Measurements from ENCODE around the gene TP53RK.

TP53RK gene

DNA sequence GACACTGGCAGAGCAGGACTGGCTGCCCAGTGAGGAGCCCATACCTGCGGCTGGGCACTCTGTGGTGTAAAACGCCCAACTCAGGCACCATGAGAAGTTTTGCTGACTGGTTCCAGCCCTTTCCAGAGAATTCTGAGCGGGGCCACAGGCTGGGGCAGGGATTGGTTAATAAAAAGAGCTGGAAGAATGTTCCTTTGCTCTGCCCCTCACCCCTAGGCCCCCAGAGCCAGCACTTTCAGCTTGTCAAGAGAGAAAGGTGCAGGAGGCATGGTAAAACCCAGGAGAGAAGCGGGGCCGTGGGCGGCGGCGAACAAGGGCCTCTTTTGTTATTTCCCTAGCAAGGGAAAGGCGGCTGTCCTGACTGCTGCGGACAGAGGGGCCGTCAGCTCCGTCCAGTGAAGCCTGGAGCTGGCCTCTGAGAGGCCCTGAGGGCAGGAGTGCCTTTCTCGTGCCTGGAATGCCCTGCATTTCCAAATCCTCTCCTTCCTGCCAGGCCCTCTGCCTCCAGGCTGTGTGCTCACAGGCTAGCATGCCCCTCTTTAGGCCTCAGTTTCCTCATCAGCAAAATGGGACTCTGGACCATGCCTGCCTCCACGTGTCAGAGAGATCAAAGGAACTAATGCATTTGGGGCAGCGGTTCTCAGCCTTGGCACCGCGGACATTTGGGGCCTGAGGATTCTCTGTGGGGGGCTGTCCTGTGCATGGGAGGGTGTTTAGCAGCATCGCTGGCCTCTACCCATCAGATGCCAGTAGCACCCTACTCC lies 50.9 kb downstream of the TP53RK start:
- DNase-seq (ENCODE audit: low read depth in 2 of 2), result no peak

DNA sequence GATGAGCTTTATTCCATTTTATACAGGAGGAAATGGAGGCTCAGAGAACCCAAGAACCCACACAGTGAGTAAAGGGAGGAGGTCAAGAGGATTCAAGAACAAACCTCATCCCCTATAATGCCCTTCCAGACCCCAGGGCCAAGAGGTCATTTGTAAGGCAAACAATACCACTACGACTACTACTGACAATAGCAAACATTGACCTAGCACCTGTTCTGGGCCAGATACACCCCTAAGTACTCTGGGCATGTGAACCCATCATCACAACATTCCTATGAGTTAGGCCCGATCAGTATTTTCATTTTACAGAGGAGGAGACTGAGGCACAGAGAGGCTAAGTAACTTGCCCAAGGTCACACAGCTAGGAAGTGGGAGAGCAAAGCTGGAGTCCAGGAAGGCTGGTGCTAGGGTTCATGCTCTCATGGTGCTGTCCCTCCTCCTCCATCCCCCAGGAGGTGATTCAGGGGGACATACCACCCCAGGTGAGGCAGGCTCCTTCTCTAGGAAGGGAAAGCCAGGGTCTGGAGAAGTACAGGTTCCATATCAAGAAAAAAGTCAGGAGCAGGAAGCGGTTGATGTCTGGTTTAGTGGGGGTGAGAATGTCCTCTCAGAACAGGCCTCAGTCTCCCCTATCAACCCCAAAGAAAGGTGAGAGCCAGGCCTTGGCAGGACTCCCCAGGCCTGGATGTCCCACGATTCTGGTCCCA lies 51.7 kb downstream of the TP53RK start:
- DNase-seq (ENCODE audit: low read depth in 2 of 2), result no peak

DNA sequence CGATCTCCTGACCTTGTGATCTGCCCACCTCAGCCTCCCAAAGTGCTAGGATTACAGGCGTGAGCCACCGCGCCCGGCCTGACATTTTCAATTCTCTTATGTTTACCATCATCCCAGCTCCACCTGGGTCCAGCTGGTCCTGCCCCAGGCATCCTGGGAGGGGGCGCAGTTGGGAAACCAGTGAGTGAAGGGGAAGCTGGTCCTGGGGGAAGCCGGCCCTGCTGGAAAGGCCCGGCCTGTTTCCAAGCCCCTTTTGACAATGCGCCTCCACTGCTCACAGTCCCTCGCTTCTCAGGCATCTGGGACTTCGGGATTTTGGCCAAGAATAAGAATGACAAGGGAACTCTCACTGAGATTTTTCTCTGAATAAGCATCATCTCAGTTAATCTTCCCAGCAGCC lies 52.2 kb downstream of the TP53RK start:
- DNase-seq (ENCODE audit: low read depth in 2 of 2), result no peak

DNA sequence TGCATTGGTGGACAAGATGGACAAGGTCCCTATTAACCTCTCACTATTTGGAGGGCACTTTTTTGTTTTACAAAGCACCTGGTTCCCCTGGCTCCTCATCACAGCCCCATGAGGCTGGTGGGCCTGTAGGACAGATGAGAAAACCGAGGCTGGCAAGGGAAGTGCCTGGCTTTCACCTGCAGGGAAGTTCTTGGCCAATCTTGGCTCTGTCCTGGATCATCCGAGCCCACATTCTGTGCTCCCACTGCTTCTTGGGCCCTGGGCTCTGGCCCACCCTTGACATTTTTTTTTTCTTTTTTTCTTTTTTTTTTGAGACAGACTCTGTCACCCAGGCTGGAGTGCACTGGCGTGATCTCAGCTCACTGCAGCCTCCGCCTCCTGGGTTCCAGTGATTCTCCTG lies 52.7 kb downstream of the TP53RK start:
- DNase-seq (ENCODE audit: low read depth in 2 of 2), result no peak

DNA sequence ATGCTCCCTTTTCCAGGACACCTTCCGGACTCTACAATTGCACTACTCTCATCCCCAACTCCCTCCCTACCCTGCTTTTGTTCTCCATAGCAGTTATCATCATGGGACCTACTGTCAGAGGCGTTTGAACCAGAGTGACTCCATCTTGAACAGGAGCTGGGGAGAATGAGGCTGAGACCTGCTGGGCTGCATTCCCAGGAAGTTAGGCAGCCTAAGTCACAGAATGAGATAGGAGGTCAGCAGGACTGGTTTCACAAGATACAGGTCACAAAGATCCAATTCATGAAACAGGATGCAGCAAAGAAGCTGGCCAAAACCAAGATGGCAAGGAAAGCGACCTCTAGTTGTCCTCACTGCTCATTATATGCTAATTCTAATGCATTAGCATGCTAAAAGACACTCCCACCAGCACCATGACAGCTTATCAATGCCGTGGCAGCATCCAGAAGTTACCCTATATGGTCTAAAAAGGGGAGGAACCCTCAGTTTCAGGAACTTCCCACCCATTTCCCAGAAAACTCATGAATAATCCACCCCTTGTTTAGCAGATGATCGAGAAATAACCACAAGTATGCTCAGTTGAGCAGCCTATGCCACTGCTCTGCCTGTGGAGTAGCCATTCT lies 53.6 kb downstream of the TP53RK start:
- no peak for DNase-seq (ENCODE audit: low read depth in 2 of 2)

DNA sequence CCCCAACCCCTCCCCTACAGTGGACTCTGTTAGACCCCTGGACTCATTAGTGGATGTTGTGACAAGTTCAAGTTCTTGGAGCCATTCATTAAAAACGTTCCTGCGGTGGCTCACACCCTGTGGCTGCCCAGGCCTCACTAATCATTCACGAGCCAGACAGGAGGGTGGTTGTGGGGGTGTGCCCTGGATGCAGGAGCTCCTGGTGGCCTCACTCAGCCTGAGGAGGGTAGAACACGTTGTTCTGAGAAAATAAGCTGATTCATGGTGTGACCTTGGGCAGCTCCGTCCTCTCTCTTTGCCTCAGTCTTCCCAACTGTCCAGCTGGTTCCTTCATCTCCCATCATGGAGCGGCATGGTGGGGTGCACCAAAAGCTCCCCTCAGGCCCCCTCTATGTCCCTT lies 54.7 kb downstream of the TP53RK start:
- DNase-seq (ENCODE audit: low read depth in 2 of 2), result no peak

Measured in stimulated activated CD4-positive, alpha-beta T cell treated with anti-CD3 and anti-CD28 coated beads, Interleukin-12 subunit alpha, Interleukin-12 subunit beta, amount 100 ng/mL, for 24 hours (primary cell).